Stimulated activated CD8-positive, alpha-beta memory T cell treated with anti-CD3 and anti-CD28 coated beads, Interleukin-4, amount 100 ng/mL, for 1 hour (primary cell): ENCODE measurements around the gene CEP250.
"Not testable (repeated sequence)": the region's sequence is repeated elsewhere in the genome, so short reads cannot be mapped to it uniquely, and the experiment has no call there.

Experiments used
- DNase-seq, 2 donors: peaks; one replicate each; pipeline ENCODE4 v3.0.0-alpha.2; 2020; ENCODE audit warnings: low read depth in 2 of 2, low spot score in 1 of 2

The CEP250 gene

GRCh38 chr20:35518955-35519354 is 63.6 kb downstream of the CEP250 start:
- no peak for DNase-seq

- no peak for DNase-seq
Measured at GRCh38 chr20:35523298-35523888, 68.0 kb downstream of the CEP250 start.

GRCh38 chr20:35525639-35526038 is 70.2 kb downstream of the CEP250 start:
- no peak for DNase-seq

- DNase-seq = no peak
Measured at GRCh38 chr20:35527122-35527769, 71.8 kb downstream of the CEP250 start.

GRCh38 chr20:35529552-35529951 is 74.2 kb downstream of the CEP250 start, which contains the start of gene C20orf173:
TSS of gene C20orf173 (minus strand) at chr20:35529652. CDS start at chr20:35529373, 279 bp downstream.
- no peak for DNase-seq

- no peak for DNase-seq
Measured at GRCh38 chr20:35539756-35540212, 84.4 kb downstream of the CEP250 start.

GRCh38 chr20:35541118-35541782 is 85.9 kb downstream of the CEP250 start:
- no peak for DNase-seq

GRCh38 chr20:35541783-35542662 is 86.6 kb downstream of the CEP250 start, which contains the start of gene ERGIC3:
TSS of gene ERGIC3 (plus strand) at chr20:35542078. CDS start at chr20:35542098, 20 bp downstream.
- DNase-seq = peak; percentile 91 to 94

- DNase-seq = no peak
Measured at GRCh38 chr20:35542990-35543389, 87.6 kb downstream of the CEP250 start.

- DNase-seq = no peak
Measured at GRCh38 chr20:35544436-35544835, 89.0 kb downstream of the CEP250 start.

GRCh38 chr20:35544941-35545340 is 89.5 kb downstream of the CEP250 start:
- not testable (repeated sequence) for DNase-seq

GRCh38 chr20:35546127-35546526 is 90.7 kb downstream of the CEP250 start:
- no peak for DNase-seq

- DNase-seq = no peak
Measured at GRCh38 chr20:35547329-35547728, 91.9 kb downstream of the CEP250 start.

- no peak for DNase-seq
Measured at GRCh38 chr20:35551503-35551902, 96.1 kb downstream of the CEP250 start.

- no peak for DNase-seq
Measured at GRCh38 chr20:35552914-35553313, 97.5 kb downstream of the CEP250 start.

GRCh38 chr20:35555461-35555860 is 100.1 kb downstream of the CEP250 start:
- DNase-seq = not testable (repeated sequence)

GRCh38 chr20:35555951-35556645 is 100.7 kb downstream of the CEP250 start:
- DNase-seq = no peak

- DNase-seq = no peak
Measured at GRCh38 chr20:35556871-35557270, 101.5 kb downstream of the CEP250 start.

GRCh38 chr20:35558451-35558850 is 103.1 kb downstream of the CEP250 start:
- no peak for DNase-seq

- DNase-seq = no peak
Measured at GRCh38 chr20:35559042-35559693, 103.8 kb downstream of the CEP250 start.
